ENCODE results near the gene CACNA1C. TPM values are rescaled to one million over a fixed set of nuclear protein-coding genes. Genes with fewer than 3 reads are reported as not detected.
"Not testable (repeated sequence)": the region's sequence is repeated elsewhere in the genome, so short reads cannot be mapped to it uniquely, and the experiment has no call there.

CACNA1C gene
- total RNA-seq, 1 donor from 2014 or later = 1.6 TPM

- Mint-ChIP-seq H3K4me3 (peak overlapping the region; percentile 67), H3K27ac (ENCODE audit: unreplicated experiment) (no peak overlapping the region), H3K4me1 (peaks cover 21% of the 10 kb centered on the region), H3K27me3 (ENCODE audit: low read depth) (peaks cover 2% of the 10 kb centered on the region), H3K36me3 (ENCODE audit: low read depth) (peaks cover 2% of the 10 kb centered on the region), H3K9me3 (peaks cover 2% of the 10 kb centered on the region)
- peak; percentile 36 for DNase-seq (ENCODE audit: low read depth, low spot score)
- peak; percentile 67 for TF ChIP-seq CTCF (conservative IDR thresholded peaks at IDR 0.05)
These were observed 629.8 kb downstream of the CACNA1C start for GRCh38 chr12:2682296-2683251.

- H3K27ac Mint-ChIP-seq (ENCODE audit: unreplicated experiment) = no peak overlapping the region
- no peak overlapping the region for H3K4me3 Mint-ChIP-seq
- peaks cover 2% of the 10 kb centered on the region for H3K36me3 Mint-ChIP-seq (ENCODE audit: low read depth)
- TF ChIP-seq CTCF (conservative IDR thresholded peaks at IDR 0.05) = no peak
- peaks cover 28% of the 10 kb centered on the region for H3K4me1 Mint-ChIP-seq
- no peak for DNase-seq (ENCODE audit: low read depth, low spot score)
- H3K9me3 Mint-ChIP-seq = peaks cover 2% of the 10 kb centered on the region
- peaks cover 2% of the 10 kb centered on the region for H3K27me3 Mint-ChIP-seq (ENCODE audit: low read depth)
These were observed 630.7 kb downstream of the CACNA1C start for GRCh38 chr12:2683283-2684025.

- H3K36me3 Mint-ChIP-seq (ENCODE audit: low read depth); H3K27ac Mint-ChIP-seq (ENCODE audit: unreplicated experiment); DNase-seq (ENCODE audit: low read depth, low spot score); H3K9me3 Mint-ChIP-seq; H3K27me3 Mint-ChIP-seq (ENCODE audit: low read depth); H3K4me3 Mint-ChIP-seq: not testable (repeated sequence)
- H3K4me1 Mint-ChIP-seq = peaks cover 28% of the 10 kb centered on the region
These were observed 631.2 kb downstream of the CACNA1C start for GRCh38 chr12:2684026-2684325.

- not testable (repeated sequence) for H3K9me3 Mint-ChIP-seq; H3K4me3 Mint-ChIP-seq; H3K36me3 Mint-ChIP-seq (ENCODE audit: low read depth); H3K27ac Mint-ChIP-seq (ENCODE audit: unreplicated experiment); DNase-seq (ENCODE audit: low read depth, low spot score)
- peaks cover 10% of the 10 kb centered on the region for H3K27me3 Mint-ChIP-seq (ENCODE audit: low read depth)
- H3K4me1 Mint-ChIP-seq = peaks cover 31% of the 10 kb centered on the region
These were observed 633.0 kb downstream of the CACNA1C start for GRCh38 chr12:2685620-2686279.

GRCh38 chr12:2686280-2686646 is 633.5 kb downstream of the CACNA1C start:
- no peak for DNase-seq (ENCODE audit: low read depth, low spot score)

More at GRCh38 chr12:2686280-2686646, 633.5 kb downstream of the CACNA1C start:
- peaks cover 15% of the 10 kb centered on the region for H3K27me3 Mint-ChIP-seq (ENCODE audit: low read depth)
- TF ChIP-seq CTCF (conservative IDR thresholded peaks at IDR 0.05) = no peak
- H3K4me3 Mint-ChIP-seq = no peak overlapping the region
- peaks cover 32% of the 10 kb centered on the region for H3K4me1 Mint-ChIP-seq
- H3K9me3 Mint-ChIP-seq = peaks cover 2% of the 10 kb centered on the region
- no peak overlapping the region for H3K27ac Mint-ChIP-seq (ENCODE audit: unreplicated experiment)
- H3K36me3 Mint-ChIP-seq (ENCODE audit: low read depth) = peaks cover 2% of the 10 kb centered on the region
